NCI-H2196 (cell line): Measurements from ENCODE around the gene TIMP3.

ENCODE experiments used
- DNase-seq: peaks from one replicate; lab custom pipeline; 2025; ENCODE audit not compliant: unreplicated experiment; lab: John Stamatoyannopoulos, UW

The TIMP3 gene

DNA sequence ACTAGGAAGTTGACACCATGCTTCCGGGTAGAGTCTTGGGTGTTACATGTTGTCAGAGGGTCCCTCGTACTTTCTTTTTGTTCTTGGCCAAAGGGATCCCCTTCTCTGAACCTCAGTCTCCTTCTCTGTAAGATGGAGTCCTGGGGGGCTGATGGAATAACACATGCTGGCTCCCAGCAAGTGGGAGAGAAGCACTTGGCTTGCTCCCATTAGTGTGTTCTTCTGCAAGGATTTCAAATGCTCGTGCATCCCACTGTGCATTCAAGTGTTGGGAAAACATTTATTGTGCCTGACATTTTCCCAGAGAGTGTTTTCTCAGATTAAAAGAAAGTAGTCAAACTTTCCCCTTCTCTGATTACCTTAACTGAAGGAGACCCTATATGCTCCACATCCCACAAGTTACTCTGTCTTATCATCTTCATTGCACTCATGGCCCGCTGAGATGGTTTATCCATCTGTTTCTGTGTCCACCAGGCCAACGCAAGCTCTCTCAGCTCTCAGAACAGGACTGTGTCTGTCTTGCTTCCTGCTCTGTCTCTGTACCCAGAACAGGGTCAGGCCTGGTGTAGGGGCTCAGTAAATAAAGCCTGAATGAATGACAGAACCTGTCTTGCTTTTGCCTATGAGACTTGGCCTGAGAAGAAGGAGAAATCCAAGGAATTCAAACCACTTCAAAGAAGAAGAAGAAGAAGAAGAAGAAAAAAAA lies 16.0 kb upstream of the TIMP3 start:
- no peak for DNase-seq

DNA sequence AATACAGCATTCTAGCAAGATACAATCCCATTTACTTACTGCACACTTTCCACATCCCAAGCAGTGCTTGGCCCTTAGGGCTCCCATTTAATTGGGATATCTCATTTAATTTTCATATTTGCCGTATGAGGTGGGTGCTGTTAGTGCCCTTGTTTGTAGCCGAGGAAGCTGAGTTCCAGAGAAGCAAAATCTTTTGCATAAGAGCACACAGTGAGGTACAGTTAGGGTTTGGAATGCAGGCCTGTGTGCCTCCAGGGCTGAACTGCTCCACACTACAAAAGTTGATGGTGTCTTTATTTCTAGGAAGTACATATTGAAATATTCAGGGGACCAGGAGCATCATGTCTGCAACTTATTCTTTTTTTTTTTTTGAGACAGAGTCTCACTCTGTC lies 15.5 kb upstream of the TIMP3 start:
- no peak for DNase-seq

DNA sequence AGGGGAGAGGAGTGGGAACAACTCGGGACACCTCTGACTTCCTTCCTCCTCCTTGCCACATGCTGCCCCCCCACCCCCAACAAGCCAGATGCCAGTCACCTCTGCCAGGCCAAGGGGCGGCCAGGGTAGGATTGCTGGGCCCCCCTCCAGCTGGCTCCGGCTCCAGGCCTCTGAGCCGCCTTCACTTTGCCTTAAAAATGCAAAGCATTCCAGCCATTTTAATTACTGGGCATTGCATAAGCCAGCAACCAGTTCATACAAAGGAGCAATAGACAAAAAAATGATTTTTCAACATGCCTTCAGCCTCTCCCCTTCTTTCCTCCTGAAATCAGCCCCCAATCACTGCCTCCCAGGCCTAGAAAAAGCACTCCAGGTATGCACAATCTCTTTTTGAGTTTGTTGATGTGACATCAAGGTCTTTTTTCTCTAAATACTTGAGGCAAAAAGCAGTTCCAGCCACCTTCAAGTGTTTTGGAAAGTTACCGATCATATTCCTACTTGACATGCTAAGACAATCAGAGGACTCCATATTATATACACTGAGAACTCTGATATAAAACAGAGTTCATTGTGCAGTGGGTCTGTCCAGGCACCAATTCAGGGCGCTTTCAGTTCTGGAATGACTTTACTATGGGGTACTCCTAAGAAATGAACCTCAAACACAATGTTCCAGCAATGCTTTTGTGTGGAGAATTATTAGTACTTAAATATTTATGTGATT lies 12.4 kb upstream of the TIMP3 start:
- no peak for DNase-seq

- DNase-seq, result no peak
These were observed 11.5 kb upstream of the TIMP3 start for GRCh38 chr22:32789797-32790620.

GRCh38 chr22:32791056-32791455 lies 10.4 kb upstream of the TIMP3 start:
- no peak for DNase-seq

GRCh38 chr22:32791485-32791884 lies 10.0 kb upstream of the TIMP3 start:
- no peak for DNase-seq

DNA sequence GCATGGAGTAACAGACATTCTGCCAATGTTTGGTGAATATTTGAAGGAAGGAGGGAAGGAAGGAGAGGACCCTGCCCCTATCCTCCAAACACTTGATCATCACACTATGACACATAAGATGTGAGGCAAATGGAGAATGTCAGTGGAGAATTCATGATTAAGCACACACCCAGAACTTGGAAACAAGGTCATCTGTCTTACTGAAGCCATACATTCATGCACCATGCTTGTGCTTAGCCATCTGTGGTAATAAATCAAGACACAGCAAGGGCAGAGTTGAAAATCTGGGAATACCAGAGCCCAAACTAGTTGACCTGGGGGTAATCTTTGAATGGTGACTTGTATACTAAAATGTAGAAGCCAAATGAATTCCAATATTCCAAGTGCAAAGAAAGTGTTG lies 7.9 kb upstream of the TIMP3 start:
- no peak for DNase-seq

GRCh38 chr22:32794449-32795213 lies 6.9 kb upstream of the TIMP3 start:
- DNase-seq, result no peak

DNA sequence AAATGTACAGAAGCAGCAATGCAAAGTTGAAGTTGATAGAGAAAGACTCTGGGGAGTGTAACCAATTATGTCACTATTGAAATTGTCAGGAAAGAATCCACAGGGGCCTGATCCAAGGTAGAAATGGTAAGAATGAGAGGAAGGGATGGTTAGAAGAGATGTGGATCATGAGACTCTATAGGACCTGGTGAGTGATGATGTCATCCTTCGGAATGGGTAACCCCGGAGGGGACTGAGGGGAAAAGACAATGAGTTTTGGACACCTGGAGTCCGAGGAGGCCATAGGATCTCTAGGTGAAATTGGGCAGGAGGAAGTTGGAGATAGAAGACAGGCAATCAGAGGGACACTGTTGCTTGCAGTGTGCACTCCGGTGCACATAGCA lies 6.3 kb upstream of the TIMP3 start:
- DNase-seq, result no peak

DNA sequence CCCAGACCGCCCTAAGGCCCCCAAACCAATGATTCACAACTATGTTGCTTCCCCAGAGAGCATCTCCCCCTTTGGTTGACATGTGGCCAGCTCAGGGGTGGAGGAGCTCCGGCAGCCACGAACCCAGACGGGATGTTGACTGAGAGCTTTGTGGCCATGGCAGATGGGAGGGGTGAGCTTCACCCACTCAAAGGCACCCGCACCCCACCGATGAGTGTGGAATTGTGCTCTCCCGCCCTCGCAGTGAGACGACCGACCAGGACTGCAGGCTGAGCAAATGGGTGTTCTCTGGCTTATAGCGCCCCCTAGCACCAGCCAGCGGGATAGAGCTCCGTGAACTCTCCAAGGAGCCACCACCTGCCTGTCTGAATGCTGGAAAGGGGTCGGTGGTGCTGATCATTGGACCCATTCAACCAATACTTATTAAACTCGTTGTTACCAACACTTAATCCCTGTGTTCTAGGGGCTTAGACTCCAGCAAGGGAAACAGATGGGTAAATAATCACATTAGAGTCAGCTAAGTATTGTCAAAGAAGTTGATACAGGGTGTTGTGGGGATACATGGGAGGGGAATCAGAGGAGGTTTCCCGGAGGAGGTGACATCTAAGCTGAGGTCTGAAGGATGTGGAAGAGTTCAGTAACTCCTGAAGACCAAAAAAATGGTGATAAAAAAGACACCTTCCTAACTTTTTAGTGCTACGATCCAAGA lies 4.5 kb upstream of the TIMP3 start:
- no peak for DNase-seq

DNA sequence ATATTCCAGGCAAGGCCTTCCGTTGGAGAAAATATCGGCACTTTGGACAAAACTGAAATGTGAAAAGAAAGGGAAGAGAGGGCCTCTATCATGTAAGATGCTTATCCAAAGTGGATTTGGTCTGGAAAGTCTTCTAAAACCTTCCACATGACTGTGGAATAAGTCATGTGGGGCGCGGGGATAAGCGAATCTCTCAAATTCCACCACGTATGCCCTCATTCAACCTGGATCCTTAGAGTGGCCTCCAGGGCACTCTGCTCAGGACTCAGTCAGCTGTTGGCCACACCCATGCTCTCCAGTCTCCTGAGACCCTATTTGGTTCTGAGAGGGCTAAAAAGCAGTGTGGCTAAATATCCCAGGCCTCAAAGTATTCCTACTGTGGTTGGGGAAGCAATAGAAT lies 2.0 kb upstream of the TIMP3 start:
- DNase-seq, result no peak

DNA sequence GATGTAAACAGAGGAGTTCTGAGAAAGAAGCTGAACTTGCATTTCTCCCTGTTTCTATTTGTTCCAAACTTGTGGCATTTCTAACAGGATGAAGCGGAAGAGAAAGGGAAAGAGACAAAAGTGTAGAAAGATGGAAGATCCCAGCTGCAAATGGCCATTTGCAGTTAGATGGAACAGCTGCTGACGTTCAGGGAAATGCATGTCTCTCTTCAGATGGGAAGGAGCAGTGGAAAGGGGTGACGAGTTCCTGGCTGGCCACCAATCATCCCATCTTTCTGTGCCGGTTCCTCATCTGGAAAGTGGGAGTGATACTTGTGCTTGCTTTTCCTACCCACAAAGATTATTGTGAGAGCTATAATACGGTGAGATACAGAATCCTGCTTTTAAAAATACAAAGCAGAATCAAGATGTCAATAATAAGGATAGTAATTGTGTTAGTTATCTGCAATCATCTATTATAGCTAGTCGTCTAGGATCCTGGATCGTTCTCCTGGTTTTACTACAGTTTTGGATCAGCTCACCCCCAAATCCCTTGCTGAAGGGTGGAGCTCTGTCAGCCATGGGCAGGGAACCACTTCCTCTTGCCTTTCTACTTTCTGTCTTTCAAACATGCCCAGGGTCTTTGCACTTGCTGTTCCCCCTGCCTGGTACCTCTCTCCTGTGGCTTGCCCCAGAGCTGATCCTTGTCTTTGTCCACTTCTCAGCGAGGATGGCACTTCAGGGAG lies 1.2 kb upstream of the TIMP3 start:
- DNase-seq, result no peak

- DNase-seq, result no peak
These were observed 440 bp upstream of the TIMP3 start for GRCh38 chr22:32800994-32801536.

GRCh38 chr22:32802237-32802765 lies 796 bp downstream of the TIMP3 start:
- DNase-seq, result no peak

GRCh38 chr22:32803020-32803737 lies 1.7 kb downstream of the TIMP3 start:
- no peak for DNase-seq

DNA sequence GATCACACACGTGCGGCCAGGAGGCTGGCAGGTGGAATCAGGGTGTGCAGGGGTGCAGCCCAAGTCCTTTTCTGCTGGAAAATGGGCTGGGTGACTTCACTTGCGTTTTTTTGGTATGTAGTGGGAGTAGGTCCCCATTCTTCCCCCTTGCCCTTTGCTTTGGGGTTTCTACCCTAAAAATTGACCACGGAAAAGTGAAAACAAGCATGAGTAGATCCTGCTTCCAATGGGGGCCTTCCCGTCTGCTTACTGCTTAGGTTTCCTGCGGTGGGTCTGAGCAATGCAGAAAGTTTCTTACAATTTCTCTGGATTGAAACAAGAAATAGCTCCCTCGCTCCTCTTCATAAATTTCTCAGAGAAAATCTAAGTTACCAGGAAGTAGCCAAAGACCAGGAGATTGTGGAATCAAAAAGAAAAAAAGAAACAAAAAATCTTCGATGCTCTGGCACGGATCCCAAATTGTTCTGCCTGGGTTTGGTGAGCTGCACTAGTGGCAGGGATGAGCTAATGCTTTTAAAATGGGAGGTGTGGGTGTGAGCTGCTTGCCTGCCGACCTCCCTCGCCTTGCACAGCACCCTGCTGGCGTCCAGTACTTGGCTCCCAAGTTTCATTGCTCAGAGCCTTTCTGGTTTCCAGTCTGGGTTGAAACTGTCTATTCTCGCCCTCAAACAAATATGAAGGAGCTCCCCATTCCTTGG lies 2.4 kb downstream of the TIMP3 start:
- DNase-seq, result no peak

DNA sequence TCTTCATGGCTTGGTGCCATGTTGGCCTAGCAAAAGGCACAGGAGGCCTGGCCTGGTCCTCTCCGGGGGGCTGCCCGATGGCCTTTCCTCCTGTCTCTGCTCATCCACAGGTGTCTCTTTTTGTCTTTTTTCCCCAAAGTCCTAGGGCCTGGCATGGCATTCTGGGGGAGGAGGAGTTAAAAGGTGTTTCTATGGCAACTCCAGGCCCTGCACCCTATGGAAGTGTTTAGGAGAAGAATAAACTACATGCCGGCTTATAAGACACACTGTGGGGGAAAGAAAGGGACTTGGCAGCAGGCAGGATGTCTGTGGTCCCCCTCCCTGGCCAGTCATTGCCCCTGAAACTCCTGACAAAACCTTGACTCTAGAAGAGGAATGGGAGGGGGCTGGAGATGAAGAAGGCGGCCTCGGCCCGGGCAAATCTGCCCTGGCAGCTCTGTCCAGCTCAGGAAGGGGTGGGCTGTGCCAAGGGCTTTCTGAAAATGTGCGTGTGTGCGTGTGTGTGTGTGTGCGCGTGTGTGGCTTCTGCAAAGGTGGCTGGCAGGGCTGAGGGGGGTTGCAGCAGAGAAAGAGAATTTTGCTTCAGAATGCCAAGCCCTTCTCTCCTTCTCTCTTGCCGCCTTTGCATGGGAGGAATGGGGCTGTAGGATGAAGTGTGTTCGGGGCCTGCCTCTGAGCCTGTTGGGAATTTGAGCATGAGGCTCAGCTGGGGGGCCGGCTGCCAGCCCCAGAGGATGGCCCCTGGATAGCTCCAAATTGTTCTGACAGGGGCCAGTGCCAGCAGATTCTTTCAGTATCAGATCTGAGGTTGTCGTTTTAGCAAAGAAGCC lies 3.2 kb downstream of the TIMP3 start:
- no peak for DNase-seq
